ENCODE results near the gene TSEN2.
A peak's percentile ranks its signal among the peaks of the same experiment; 100 is the strongest.

DNA sequence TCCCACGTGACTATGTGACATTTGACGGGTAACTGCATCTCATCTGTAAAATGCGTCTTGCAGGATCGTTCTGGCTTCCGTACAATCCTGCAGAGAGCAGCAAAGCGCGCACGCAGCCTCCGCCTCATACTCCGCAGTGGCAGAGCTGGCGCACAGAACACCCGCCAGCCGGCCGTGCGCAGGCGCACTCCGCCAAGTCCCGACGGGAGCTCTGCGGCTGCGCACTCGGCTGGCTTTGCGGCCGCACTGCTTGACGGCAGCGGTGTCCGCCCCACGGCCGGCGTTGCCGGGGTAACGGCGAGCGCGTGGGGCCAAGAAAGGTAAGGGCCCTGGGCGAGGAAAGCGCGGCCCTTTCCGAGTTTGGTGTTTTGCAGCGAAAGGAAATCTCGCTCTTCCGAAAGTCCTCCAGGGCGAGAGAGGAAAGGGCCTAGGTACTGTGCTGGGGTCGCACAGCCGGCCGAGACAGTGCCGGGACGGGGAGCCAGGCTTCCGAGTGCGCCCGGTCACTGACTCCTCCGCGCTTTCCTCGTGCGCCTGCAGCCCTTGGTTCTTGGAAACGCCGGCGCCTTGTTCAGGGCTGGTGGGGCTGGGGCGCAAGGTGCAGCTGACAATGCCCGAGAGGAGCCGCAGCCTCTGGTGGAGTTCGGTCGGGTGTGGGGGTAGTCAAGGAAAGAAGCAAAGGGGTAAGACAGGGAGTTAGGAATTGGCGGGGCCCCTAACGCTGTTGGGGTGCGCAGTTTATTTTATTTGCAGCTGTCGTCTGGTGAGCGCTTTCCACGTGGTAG lies at the start of gene TSEN2:
- TF ChIP-seq, protein P1, sequence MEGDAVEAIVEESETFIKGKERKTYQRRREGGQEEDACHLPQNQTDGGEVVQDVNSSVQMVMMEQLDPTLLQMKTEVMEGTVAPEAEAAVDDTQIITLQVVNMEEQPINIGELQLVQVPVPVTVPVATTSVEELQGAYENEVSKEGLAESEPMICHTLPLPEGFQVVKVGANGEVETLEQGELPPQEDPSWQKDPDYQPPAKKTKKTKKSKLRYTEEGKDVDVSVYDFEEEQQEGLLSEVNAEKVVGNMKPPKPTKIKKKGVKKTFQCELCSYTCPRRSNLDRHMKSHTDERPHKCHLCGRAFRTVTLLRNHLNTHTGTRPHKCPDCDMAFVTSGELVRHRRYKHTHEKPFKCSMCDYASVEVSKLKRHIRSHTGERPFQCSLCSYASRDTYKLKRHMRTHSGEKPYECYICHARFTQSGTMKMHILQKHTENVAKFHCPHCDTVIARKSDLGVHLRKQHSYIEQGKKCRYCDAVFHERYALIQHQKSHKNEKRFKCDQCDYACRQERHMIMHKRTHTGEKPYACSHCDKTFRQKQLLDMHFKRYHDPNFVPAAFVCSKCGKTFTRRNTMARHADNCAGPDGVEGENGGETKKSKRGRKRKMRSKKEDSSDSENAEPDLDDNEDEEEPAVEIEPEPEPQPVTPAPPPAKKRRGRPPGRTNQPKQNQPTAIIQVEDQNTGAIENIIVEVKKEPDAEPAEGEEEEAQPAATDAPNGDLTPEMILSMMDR (conservative IDR thresholded peaks at IDR 0.05; ENCODE audit: low read length) = 0 out of 2 replicates have a peak, but pooled peaks have one; percentile 31
- TF ChIP-seq EZH2phosphoT487 (IDR thresholded peaks at IDR 0.05; ENCODE audit: borderline replicate concordance, low read depth, low read length) = no peak
